Activated T-cell treated with anti-CD3 and anti-CD28 coated beads, Interleukin-2, amount 50 U/mL, for 1 hour (primary cell): ENCODE measurements around the gene PCP4L1.
"Not testable (repeated sequence)": the region's sequence is repeated elsewhere in the genome, so short reads cannot be mapped to it uniquely, and the experiment has no call there.

Experiments
- DNase-seq: peaks from one replicate; pipeline ENCODE4 v3.0.0-alpha.2; 2020

The PCP4L1 gene

DNA sequence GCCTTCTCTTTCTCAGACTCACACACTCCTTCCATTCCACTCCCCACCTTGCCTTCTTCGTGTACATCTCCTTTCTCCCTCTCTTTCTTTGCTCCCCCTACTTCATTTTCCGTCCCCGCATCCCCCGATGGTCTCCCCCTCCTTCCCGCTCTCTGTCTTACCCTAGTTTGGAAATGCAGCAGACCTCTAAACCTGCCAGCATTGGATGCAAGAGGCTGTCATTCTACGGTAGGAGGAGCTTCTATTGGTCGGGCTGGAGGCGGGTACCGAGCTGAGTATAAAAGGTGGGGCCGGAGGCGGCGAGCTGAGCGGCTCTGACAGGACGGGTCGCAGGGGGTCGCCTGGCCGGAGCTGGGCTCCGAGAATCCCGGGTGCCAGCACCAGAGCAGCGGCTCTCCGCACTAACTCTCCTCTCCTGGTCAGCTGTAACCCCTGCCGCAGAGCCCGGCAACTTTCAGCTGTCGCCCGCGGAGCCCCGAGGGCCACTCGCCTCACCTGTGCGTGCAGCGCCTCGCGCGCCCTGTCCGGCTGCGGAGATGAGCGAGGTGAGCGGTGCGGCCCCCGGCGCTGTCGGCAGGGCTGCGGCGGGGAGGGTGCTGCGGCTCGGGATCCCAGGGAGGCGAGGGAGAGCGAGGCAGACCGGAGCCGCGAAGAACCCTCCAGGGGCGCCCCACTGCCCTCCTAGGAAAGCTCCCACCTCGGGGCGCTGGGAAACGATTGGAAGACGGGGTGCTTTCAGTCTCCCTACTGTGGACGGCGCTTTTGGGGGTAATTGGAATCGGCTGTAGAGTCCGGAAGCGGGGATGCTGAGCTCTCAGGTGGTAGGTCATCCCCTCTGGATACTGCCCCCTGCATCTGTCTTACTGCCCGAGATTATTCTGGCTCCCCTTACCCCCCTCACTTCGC, at the start of gene PCP4L1:
PCP4L1 (plus strand) TSS at position 307 of the 906 bp plus-strand sequence; CDS start at position 537, 230 bp downstream.
- DNase-seq = peak; percentile 32

DNA sequence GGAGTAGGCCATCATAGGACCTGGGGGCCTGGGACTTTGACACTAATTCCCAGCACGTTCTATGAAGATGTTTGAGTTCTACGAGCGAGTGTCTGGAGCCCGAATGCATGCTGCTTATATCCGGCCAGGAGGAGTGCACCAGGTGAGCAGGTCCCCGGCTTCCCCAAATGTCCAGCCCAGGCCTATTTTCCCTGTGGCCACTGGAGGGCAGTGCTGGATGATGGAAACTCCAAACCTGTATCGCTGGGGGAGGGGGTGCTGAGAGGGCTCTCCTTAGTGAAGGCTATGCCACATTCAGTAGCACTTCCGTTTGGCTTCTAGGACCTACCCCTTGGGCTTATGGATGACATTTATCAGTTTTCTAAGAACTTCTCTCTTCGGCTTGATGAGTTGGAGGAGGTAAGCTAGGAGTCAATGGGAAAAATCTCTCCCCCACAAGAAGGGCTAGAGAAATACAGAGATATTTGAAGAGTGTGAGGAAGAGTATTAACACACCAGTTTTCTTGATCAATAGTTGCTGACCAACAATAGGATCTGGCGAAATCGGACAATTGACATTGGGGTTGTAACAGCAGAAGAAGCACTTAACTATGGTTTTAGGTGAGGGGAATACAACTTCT, 48.6 kb upstream of the PCP4L1 start:
- DNase-seq = peak; percentile 72

DNA sequence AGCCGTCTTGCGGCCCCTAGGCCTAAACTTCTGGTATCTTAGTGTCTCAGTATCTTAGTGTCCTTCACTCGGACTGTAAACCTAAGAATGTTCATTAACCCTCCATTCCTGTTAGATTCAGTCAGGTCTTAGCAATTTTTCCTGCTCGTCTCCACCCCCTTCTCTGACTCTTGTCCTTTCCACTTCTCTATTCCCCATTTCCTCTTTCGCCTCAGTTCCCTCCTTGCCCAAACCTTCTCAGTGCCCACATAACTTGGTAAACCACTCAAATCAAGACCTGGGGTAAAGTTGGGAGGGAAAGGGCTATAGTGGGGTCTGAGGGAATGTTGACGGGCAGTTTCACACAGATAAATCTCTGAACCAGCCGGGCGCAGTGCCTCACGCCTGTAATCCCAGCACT, 44.2 kb upstream of the PCP4L1 start:
- DNase-seq = no peak

DNA sequence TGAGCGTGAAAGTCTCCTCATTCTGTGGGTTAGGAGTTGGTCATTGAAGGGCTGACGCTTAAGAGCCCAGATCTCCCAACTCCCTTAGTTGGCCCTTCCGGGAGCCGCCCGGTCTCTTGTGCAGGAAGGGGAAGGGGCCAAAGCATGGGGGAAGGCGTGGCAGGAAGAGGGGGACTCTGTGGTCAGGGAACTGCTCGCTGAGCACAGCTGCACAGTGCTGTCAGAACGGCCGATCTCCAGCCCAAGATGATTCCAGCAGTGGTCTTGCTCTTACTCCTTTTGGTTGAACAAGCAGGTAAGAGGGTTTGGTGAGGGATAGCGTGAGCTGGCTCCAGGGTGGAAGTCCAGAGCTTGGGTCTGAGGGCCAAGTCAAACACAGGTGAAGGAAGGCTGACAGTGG, 43.5 kb upstream of the PCP4L1 start, which contains the start of gene FCER1G:
FCER1G (plus strand) TSS at position 220 of the 400 bp plus-strand sequence; CDS start at position 247, 27 bp downstream.
- DNase-seq = no peak

DNA sequence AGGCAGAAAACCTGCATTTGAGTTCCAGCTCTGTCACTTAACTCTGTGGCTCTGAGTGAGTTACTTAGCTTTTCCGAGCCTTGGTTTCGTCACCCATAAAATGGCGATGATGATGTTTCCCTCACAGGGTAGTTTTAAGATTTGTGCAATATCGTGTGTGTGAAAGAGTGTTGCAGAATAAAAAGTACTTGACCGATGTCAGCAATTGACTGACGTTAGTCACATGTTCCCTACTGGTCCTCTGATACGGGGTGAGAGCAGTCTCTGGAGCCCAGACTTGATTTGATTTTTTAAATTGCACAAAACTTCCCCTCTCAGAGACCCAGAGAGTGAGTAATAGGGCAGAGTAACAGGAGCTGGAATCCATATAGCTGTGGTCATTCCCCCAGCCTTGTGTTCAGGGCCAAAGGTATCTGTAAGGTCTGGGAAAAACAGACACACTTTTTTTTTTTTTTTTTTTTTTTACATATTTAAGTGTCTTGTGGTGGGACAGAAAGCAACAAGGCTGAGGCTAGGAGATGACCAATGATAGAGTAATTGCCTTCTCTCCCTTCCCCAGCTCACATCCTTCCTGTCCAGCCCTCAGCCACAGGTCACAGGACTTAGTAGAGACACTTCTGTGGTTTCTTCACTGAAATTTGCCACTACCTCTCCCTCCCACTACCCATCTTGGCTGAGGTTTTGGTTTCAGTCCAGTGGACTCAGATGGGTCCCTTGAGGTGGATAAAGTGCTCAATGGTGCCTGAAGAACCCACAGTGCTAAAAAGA, 41.4 kb upstream of the PCP4L1 start:
- DNase-seq = no peak

DNA sequence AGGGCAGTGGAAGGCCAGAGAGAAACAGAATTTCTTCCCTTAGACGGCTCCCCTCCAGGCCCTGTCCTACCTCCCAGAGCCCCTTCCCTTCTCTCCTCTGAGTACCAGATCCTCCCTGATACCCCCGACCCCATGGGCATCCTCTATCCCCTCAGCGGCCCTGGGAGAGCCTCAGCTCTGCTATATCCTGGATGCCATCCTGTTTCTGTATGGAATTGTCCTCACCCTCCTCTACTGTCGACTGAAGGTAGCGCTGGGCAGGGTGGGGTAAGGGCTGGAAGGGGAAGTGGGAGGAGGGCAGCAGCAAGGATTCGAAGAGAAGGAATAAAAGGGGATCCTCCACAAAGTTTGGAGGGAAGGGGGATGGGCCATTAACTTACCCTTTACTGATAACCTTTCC, 40.7 kb upstream of the PCP4L1 start:
- DNase-seq = no peak

DNA sequence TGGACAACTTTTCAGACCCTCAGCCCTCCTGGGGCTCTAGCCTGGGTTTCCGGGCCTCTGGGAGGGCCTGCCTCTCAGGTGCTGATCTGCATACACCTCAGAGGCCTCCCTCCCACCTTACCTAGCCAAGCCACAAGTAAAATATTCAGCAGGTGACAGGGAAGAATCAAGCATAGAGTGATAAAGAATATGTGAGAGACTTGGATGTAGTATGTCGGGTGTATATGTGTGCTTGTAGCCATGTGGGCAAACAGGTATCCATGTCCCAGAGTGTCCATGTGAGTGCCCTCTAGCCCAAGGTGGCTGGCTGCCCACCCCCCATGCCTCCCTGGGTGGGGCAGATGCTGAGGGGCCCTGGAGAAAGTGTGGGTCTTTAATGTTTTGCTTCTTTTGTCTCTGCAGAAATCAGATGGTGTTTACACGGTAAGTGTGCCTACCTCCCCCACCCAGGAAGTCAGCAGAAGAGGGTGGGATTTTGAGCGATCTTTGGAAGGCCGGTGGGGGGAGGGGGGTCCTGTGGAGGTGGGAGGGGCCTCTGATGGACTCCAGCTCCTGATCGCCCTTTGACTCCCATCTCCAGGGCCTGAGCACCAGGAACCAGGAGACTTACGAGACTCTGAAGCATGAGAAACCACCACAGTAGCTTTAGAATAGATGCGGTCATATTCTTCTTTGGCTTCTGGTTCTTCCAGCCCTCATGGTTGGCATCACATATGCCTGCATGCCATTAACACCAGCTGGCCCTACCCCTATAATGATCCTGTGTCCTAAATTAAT, 40.1 kb upstream of the PCP4L1 start:
- no peak for DNase-seq

DNA sequence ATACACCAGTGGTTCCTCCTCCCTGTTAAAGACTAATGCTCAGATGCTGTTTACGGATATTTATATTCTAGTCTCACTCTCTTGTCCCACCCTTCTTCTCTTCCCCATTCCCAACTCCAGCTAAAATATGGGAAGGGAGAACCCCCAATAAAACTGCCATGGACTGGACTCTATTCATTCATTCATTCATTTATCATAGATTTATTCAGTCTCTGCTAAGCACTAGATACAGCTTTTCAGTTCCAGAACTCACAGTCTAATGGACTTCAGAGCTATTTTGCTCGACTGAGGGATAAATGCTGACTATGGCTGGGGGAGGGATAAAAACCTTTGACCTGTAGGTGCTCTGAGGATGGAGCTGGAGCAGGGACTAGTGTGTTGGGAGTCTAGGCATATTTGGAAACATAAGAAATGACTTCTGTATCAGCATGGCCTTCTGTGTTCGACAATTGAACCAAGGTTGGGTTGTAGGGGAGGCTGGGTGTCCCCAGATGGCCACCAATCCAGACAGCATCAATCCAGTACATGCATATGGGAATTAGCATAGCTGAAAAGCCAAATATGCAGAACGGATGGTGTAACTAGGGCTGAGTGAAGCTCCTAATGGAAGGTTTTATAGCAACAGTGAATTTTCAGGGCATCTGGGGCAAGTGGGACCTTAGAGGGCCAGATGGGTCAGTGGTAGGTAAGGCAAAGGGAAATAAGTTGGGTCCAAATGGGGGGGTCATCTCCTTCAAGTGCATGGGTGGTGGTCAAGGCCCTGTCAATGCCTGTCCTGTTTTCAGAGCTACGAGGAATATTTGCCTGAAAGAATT, 39.3 kb upstream of the PCP4L1 start:
- no peak for DNase-seq

DNA sequence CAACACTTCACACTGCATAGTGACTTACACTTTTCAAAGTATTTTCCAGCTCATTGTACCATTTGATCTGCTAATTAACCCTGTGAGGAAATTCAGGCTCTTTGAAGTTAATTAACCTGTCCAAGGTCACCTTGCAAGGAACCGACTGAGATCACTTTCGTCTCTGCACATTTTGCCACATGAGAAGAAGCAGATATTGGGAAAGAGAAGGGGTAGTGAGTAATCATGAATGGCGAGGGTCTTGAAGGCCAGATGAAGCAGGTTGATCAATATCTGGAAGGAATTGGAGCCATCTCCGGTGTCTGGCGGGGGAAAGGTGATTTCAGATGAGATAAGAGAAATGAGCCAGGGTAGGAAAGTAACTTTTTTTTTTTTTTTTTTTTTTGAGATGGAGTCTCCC, 38.5 kb upstream of the PCP4L1 start:
- no peak for DNase-seq

DNA sequence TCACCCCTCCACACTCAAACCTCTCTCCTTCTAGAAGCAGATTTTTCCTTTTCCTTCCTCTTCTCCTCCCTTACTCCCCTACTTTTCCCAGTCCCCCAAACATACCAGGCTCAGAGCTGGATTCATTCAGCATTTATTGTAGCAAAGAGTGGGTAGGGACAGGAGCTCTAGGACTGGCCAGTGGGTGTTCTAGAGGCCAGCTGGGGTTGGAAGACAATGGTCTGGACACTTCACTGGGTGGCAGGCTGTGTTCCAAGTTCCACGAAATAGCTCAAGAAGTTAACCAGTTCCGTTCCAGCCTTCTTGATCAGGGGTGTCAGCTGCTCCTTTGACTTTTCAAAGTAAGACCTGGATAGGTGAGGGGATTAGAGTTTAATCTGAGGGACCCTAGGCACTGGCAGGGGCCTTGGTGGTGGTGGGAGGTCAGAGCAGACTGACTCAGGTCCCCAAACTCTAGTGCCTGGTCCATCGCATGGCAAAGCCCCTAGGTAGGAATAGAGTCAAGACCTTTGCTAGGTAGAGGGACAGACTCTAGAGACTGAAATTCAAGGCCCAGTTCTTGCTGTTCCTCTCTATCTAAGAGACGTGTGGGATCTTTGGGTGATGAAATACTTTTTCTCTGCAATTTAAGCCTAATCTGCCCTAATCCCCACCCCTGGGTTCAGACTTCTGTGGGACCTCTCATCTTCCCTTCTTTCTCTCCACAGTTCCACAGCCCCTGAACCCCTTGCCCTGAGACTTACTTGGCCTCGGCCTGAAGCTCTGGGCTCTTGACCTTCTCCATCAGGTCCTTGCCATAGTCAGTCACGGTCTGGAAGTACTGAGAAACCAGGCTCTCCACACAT, 36.1 kb upstream of the PCP4L1 start:
- no peak for DNase-seq

DNA sequence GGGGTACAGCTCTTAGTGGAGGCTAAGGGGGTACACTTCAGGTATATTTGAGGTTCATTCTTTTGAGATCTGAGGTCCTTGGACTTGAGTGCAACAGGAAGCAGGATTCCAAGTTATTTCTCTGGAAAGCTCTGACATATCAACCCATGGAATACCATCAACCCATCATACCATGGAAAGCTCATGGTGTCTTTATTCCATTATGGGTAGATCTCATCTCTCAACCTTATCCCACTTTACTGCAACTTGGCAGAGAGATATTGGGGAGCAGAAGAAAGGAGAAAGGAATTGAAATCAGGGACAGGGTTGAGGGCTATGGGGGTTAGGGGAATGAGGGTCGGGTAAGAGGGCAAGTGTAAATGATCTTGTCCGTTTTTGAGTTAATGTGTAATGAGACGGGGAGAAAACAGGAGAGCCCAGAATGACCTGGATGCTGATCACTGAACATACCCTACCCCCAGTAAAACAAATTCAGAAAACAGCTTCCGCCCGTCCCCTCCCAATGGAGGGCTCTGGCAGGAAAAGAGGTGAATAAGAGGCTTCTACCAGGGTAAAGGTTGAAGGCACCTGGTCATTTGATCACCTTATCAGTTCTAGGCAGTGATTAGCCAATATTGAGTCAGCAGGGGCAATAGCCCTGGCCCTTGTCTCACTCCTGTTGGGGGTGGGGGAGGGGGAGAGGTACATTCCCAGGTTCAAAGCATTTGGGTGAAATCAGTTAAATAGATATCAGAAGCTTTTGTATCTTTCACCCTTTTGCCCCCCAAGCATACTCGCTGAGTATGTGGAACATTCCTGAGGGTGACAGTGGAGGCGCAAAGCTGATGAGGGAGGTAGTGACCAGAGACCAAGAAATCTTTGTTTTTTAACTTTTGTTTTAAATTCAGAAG, 34.5 kb upstream of the PCP4L1 start:
- no peak for DNase-seq

DNA sequence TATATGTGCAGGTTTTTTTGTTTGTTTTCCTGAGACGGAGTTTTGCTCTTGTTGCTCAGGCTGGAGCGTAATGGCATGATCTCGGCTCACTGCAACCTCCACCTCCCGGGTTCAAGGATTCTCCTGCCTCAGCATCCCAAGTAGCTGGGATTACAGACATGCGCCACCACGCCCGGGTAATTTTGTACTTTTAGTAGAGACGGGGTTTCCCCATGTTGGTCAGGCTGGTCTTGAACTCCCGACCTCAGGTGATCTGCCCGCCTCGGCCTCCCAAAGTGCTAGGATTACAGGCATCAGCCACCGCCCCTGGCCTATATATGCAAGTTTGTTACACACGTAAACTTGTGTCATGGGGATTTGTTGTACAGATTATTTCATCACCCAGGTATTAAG, 33.9 kb upstream of the PCP4L1 start:
- DNase-seq = not testable (repeated sequence)

DNA sequence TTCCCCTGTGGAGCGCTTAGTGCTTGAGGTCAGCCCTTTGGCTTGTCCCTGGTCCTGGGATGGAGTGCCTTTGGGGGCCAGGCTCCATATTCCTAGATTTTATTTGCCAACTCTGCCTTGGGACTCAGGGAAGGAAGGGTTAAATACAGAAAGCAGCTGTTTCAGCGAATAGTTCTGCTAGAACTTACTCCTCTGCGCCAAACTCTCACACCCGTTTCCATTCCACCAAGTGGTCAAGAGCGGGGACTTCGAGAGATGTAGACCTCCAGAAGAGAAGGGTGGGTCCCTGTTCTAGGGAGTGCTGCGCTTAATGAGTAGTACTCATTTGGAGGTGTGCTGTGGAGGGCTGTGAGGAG, 33.4 kb upstream of the PCP4L1 start:
- DNase-seq = no peak

DNA sequence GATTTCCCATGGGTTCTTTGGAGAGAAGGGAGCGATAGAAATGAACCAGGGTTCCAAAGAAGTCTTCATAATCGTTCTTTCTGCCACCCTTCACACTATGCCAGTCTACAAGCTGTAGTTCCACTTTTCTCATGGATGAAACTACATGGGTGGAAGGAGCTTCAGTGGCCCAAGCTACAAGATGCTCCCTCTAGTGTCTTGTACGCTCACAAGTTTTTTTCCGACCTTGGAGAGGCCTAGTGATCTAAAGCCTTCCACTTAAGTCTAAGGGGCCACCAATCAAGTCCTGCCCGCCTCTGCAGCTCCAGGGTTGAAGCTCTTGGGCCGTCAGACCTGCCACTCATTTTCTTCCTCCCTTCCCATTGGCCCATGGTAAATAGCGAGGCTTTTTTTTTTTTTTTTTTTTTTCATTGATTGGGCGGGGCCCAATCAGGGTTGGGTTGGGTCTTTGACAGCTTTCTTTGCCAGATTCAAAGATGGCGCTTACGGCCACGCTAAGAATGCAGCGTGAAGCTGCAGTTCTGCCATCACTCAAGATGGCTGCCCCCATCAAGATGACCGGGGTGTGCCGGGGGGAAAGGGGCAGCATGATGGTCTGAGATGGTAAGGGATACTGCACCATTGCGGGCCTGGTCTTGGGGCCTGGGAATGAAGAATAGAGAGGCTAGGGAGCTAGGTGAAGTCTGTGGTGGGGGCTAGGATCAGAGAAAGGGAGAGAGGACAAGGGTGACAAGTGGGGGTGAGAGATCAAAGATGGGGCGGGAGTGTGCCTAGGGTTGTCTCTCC, 32.8 kb upstream of the PCP4L1 start, which contains the start of gene TOMM40L:
TOMM40L (plus strand) TSS at position 527 of the 786 bp plus-strand sequence. CDS start 430 bp downstream, outside the sequence.
- DNase-seq = peak; percentile 85

DNA sequence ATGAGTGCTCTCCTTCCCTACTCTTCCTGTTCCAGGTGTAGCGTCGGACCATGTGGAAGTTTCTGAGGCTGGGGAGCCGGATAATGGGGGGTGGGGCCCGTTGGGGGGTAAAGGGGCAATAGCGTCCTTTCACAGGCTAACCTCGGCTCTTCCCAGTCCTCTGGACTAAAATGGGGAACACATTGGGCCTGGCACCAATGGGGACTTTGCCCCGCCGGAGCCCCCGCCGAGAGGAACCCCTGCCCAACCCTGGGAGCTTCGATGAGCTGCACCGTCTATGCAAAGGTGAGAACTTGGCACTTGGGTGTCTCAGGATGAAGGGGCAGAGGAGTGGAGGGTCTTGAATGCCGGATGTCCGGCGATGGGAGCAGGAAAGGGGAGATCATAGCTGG, 32.2 kb upstream of the PCP4L1 start:
- DNase-seq = no peak

DNA sequence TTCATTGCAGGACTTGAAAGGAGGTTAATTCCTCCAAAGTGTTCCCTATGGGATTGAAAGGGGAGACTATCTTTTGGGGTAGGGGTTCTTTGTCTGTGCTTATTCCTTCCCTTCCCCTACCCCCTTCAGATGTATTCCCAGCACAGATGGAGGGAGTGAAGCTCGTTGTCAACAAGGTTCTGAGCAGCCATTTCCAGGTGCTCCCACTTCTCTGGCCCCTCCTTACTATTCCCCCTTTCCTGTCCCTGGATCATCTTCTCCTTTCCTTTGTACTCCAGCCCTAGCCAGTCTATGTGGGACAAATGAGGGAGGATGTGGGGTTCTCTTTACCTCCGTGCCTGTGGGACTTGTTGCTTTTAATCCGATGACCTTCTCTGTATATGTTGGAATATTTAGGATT, 31.8 kb upstream of the PCP4L1 start:
- no peak for DNase-seq

DNA sequence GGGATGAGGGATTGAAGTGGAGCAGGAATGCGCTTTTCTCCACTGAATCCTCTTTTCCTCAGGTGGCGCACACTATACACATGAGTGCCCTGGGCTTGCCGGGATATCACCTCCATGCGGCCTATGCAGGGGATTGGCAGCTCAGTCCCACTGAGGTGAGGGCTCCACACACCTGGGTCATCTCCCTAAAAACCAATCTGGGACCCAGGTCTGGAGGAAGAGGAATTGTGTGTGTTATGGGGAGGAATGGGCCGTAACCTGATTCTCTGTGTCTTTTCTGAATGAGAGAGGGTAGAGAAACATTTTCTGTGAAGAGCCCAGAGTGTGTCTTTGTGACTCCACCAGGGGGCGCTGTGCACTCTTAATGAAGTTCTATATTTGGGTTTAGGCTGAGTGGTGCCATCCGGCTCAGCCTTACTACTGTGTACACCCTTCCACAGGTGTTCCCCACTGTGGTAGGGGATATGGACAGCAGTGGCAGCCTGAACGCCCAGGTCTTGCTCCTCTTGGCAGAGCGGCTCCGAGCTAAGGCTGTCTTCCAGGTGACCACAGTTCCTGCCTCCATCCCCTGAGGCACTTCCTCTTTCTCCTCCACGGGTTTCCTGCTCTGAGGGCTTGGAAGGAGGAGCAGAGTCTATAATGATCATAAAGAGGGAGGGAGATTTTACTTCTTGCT, 31.2 kb upstream of the PCP4L1 start:
- peak; percentile 88 for DNase-seq

DNA sequence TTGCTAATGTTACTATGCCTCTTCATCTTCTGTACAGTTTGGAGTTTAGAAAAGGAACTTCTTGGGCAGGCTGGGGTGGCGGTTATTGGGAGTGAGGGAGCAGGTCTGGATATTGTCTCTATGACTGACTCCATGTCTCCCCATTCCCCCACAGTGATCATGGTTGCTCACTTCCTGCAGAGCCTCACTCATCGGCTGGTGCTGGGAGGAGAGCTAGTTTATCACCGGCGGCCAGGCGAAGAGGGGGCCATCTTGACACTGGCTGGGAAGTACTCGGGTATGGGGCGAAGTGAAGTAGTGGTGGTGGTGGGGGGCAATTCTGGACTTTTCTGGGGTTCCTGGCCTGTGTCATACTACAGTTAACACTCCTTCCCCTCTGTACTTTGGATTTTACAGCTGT, 30.5 kb upstream of the PCP4L1 start:
- DNase-seq = no peak
